Bronchial smooth muscle cell (primary cell): ENCODE measurements around the gene FOSB. TPM values are rescaled to one million over a fixed set of nuclear protein-coding genes. Genes with fewer than 3 reads are reported as not detected.

Experiments used
- total RNA-seq: library from RNA; depleted of rRNA; stranded (reverse); fragments of >200 nt; gene quantifications from 2 replicates; pipeline ENCODE4 v1.2.1, GENCODE V29; 2014

The FOSB gene
- 0.79 and 1.1 TPM in 2 replicates for total RNA-seq

GRCh38 chr19:45467456-45468158 is at the start of gene FOSB:
TSS of gene FOSB (plus strand) at chr19:45467996. CDS start at chr19:45468587, 591 bp downstream.

GRCh38 chr19:45423589-45424190 is 44.1 kb upstream of the FOSB start, which contains the start of gene ERCC1:
TSS of gene ERCC1 (minus strand) at chr19:45423917. CDS start at chr19:45423374, 543 bp downstream.

GRCh38 chr19:45498411-45499195 is 30.8 kb downstream of the FOSB start, which contains the start of gene PPM1N:
TSS of gene PPM1N (plus strand) at chr19:45498443. CDS start at chr19:45498473, 30 bp downstream.

GRCh38 chr19:45506989-45507871 is 39.4 kb downstream of the FOSB start, which contains the start of gene VASP:
TSS of gene VASP (plus strand) at chr19:45507479. CDS start at chr19:45507772, 293 bp downstream.

Other genes starting within 250 kb of the FOSB start
- 0.16 TPM in 1 of 2 replicates, not detected in the other for gene EXOC3L2, start 222.6 kb upstream of the FOSB start, total RNA-seq
- 8.2 and 15.9 TPM in 2 replicates for gene MARK4, start 216.7 kb upstream of the FOSB start, total RNA-seq
- gene CKM, start 145.1 kb upstream of the FOSB start, total RNA-seq, result not detected in 2 replicates
- gene KLC3, start 127.2 kb upstream of the FOSB start, total RNA-seq, result 0.16 TPM in 1 of 2 replicates, not detected in the other
- 12.5 and 13.2 TPM in 2 replicates for gene ERCC2, start 97.4 kb upstream of the FOSB start, total RNA-seq
- gene PPP1R13L, start 62.9 kb upstream of the FOSB start, total RNA-seq, result 0.60 and 1.3 TPM in 2 replicates
- gene POLR1G, start 61.4 kb upstream of the FOSB start, total RNA-seq, result 1.5 and 2.0 TPM in 2 replicates
- 45.9 and 58.8 TPM in 2 replicates for gene ERCC1, start 44.1 kb upstream of the FOSB start, total RNA-seq
- gene RTN2, start 29.1 kb downstream of the FOSB start, total RNA-seq, result 8.5 and 12.1 TPM in 2 replicates
- 5.5 and 7.5 TPM in 2 replicates for gene PPM1N, start 30.4 kb downstream of the FOSB start, total RNA-seq
- 18.9 and 32.5 TPM in 2 replicates for gene VASP, start 39.5 kb downstream of the FOSB start, total RNA-seq
- 2.7 and 3.5 TPM in 2 replicates for gene OPA3, start 116.8 kb downstream of the FOSB start, total RNA-seq
- under 0.01 TPM in 1 of 2 replicates, not detected in the other for gene GPR4, start 134.2 kb downstream of the FOSB start, total RNA-seq
- 31.2 and 48.1 TPM in 2 replicates for gene EML2, start 171.4 kb downstream of the FOSB start, total RNA-seq
- gene GIPR, start 200.2 kb downstream of the FOSB start, total RNA-seq, result 0.09 and 0.16 TPM in 2 replicates
- 843 and 916 TPM in 2 replicates for gene SNRPD2, start 224.0 kb downstream of the FOSB start, total RNA-seq
- gene QPCTL, start 224.7 kb downstream of the FOSB start, total RNA-seq, result 1.6 and 5.8 TPM in 2 replicates